ENCODE results near the gene BPGM. TPM values are rescaled to one million over a fixed set of nuclear protein-coding genes. Genes with fewer than 3 reads are reported as not detected.
A peak's percentile ranks its signal among the peaks of the same experiment; 100 is the strongest.
"Not testable (repeated sequence)": the region's sequence is repeated elsewhere in the genome, so short reads cannot be mapped to it uniquely, and the experiment has no call there.

Gene BPGM
- total RNA-seq, 1 donor from 2014 or later: 37.4 TPM

GRCh38 chr7:134662166-134662870, 15.7 kb downstream of the BPGM start:
- H3K9me3 Mint-ChIP-seq (ENCODE audit: unreplicated experiment): no peaks in the 10 kb centered on the region
- no peak for FAIRE-seq
- H3K9me3 ChIP-seq (ENCODE audit: insufficient read depth, low read depth, low read length): no peaks in the 10 kb centered on the region
- peaks cover 55% of the 10 kb centered on the region for H3K79me2 ChIP-seq (ENCODE audit: insufficient read depth, low read length)
- H3K4me3 Mint-ChIP-seq (ENCODE audit: unreplicated experiment): peak overlapping the region; percentile 41
- peak; percentile 40 for DNase-seq (ENCODE audit: low read depth)
- H3K4me2 ChIP-seq (ENCODE audit: low read length): peak overlapping the region; percentile 23
- H3K27ac ChIP-seq (ENCODE audit: low read depth, low read length): peak overlapping the region; percentile 94
- TF ChIP-seq, protein P1, sequence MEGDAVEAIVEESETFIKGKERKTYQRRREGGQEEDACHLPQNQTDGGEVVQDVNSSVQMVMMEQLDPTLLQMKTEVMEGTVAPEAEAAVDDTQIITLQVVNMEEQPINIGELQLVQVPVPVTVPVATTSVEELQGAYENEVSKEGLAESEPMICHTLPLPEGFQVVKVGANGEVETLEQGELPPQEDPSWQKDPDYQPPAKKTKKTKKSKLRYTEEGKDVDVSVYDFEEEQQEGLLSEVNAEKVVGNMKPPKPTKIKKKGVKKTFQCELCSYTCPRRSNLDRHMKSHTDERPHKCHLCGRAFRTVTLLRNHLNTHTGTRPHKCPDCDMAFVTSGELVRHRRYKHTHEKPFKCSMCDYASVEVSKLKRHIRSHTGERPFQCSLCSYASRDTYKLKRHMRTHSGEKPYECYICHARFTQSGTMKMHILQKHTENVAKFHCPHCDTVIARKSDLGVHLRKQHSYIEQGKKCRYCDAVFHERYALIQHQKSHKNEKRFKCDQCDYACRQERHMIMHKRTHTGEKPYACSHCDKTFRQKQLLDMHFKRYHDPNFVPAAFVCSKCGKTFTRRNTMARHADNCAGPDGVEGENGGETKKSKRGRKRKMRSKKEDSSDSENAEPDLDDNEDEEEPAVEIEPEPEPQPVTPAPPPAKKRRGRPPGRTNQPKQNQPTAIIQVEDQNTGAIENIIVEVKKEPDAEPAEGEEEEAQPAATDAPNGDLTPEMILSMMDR (IDR thresholded peaks at IDR 0.05; ENCODE audit: insufficient read depth, low read depth, low read length): no peak
- no peak for TF ChIP-seq EZH2 (IDR thresholded peaks at IDR 0.05; ENCODE audit: insufficient read depth, low read length)
- H3K4me1 Mint-ChIP-seq (ENCODE audit: low read depth, unreplicated experiment): peaks cover 50% of the 10 kb centered on the region
- no peaks in the 10 kb centered on the region for H3K27me3 ChIP-seq (ENCODE audit: insufficient read depth, low read length)
- no peaks in the 10 kb centered on the region for H4K20me1 ChIP-seq (ENCODE audit: insufficient read depth, low read length)
- H3K27ac Mint-ChIP-seq (ENCODE audit: unreplicated experiment): peak overlapping the region; percentile 97
- H2AFZ ChIP-seq (ENCODE audit: low read depth, low read length): no peak overlapping the region
- H3K36me3 ChIP-seq (ENCODE audit: insufficient read depth, low read length): peaks cover 12% of the 10 kb centered on the region
- H3K4me3 ChIP-seq (ENCODE audit: insufficient read depth, low read depth, low read length): no peak overlapping the region
- H3K36me3 Mint-ChIP-seq (ENCODE audit: low read depth, unreplicated experiment): peaks cover 19% of the 10 kb centered on the region
- H3K9ac ChIP-seq (ENCODE audit: low read length): peak overlapping the region; percentile 71
- peaks cover 34% of the 10 kb centered on the region for H3K4me1 ChIP-seq (ENCODE audit: insufficient read depth, low read length)
- H3K27me3 Mint-ChIP-seq (ENCODE audit: low read depth, unreplicated experiment): no peaks in the 10 kb centered on the region

DNA sequence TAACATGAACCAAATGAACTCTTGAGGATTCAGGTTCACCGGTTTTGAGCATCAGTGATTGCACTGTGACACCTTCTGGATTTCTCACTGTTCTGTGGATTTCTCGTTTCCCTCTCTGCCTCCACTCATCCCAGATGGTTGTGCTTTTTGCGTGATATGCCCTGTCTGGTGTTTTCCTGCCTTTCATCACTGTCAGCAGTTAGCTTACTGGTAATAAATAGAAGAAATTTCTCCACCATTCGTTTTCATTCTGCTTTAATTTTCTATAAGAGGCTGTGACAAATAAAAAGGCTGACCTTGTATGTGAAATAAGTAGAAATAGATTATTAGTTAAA, 16.2 kb downstream of the BPGM start:
- Mint-ChIP-seq H3K9me3 (ENCODE audit: unreplicated experiment) (no peaks in the 10 kb centered on the region), H3K4me1 (ENCODE audit: low read depth, unreplicated experiment) (peaks cover 45% of the 10 kb centered on the region), H3K27me3 (ENCODE audit: low read depth, unreplicated experiment) (no peaks in the 10 kb centered on the region), H3K36me3 (ENCODE audit: low read depth, unreplicated experiment) (peaks cover 19% of the 10 kb centered on the region), H3K4me3 (ENCODE audit: unreplicated experiment) (peak overlapping the region; percentile 50), H3K27ac (ENCODE audit: unreplicated experiment) (peak overlapping the region; percentile 97)
- Histone ChIP-seq H3K36me3 (ENCODE audit: insufficient read depth, low read length) (peaks cover 12% of the 10 kb centered on the region), H3K9ac (ENCODE audit: low read length) (peak overlapping the region; percentile 71), H3K27ac (ENCODE audit: low read depth, low read length) (peak overlapping the region; percentile 94), H3K4me1 (ENCODE audit: insufficient read depth, low read length) (peaks cover 34% of the 10 kb centered on the region), H3K4me3 (ENCODE audit: insufficient read depth, low read depth, low read length) (no peak overlapping the region), H2AFZ (ENCODE audit: low read depth, low read length) (no peak overlapping the region), H3K9me3 (ENCODE audit: insufficient read depth, low read depth, low read length) (no peaks in the 10 kb centered on the region), H3K4me2 (ENCODE audit: low read length) (peak overlapping the region; percentile 23), H3K79me2 (ENCODE audit: insufficient read depth, low read length) (peaks cover 50% of the 10 kb centered on the region), H3K27me3 (ENCODE audit: insufficient read depth, low read length) (no peaks in the 10 kb centered on the region), H4K20me1 (ENCODE audit: insufficient read depth, low read length) (no peaks in the 10 kb centered on the region)
- no peak for TF ChIP-seq EZH2 (IDR thresholded peaks at IDR 0.05; ENCODE audit: insufficient read depth, low read length)
- TF ChIP-seq, protein P1 (IDR thresholded peaks at IDR 0.05; ENCODE audit: insufficient read depth, low read depth, low read length): no peak
- FAIRE-seq (no peak), DNase-seq (ENCODE audit: low read depth) (no peak)

- not testable (repeated sequence) for H3K4me3 Mint-ChIP-seq (ENCODE audit: unreplicated experiment); H3K4me3 ChIP-seq (ENCODE audit: insufficient read depth, low read depth, low read length); H3K27me3 ChIP-seq (ENCODE audit: insufficient read depth, low read length); H2AFZ ChIP-seq (ENCODE audit: low read depth, low read length); H3K27ac Mint-ChIP-seq (ENCODE audit: unreplicated experiment); H3K9me3 ChIP-seq (ENCODE audit: insufficient read depth, low read depth, low read length); FAIRE-seq; H3K9me3 Mint-ChIP-seq (ENCODE audit: unreplicated experiment); H3K27me3 Mint-ChIP-seq (ENCODE audit: low read depth, unreplicated experiment); H4K20me1 ChIP-seq (ENCODE audit: insufficient read depth, low read length); H3K9ac ChIP-seq (ENCODE audit: low read length); DNase-seq (ENCODE audit: low read depth); H3K4me2 ChIP-seq (ENCODE audit: low read length); H3K27ac ChIP-seq (ENCODE audit: low read depth, low read length)
- peaks cover 11% of the 10 kb centered on the region for H3K36me3 ChIP-seq (ENCODE audit: insufficient read depth, low read length)
- peaks cover 20% of the 10 kb centered on the region for H3K36me3 Mint-ChIP-seq (ENCODE audit: low read depth, unreplicated experiment)
- peaks cover 42% of the 10 kb centered on the region for H3K4me1 ChIP-seq (ENCODE audit: insufficient read depth, low read length)
- H3K4me1 Mint-ChIP-seq (ENCODE audit: low read depth, unreplicated experiment): peaks cover 41% of the 10 kb centered on the region
- H3K79me2 ChIP-seq (ENCODE audit: insufficient read depth, low read length): peaks cover 41% of the 10 kb centered on the region
Observed at GRCh38 chr7:134665045-134665444, 18.4 kb downstream of the BPGM start.
